ENCODE measurements around the gene DSCAM.

DNA sequence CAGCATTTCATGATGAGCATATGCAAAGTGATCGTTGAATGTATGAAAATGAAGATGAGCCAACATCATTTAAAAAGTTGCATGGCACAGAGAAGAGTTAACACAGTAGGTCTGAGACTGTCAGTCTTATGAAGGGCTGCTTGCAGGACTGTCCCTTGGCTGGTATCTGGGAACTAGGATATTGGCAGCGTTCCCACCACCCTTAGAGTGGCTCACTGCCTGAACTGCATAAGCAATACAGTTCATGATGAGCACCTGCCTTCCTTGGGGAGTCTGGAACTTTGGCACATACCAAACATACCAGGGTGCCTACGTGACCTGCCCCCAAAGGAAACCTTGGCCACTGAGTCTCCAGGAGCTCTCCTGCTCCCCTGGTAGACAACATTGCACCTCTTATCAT is 161.8 kb downstream of the DSCAM start:
- no peak for TF ChIP-seq EZH2 (IDR thresholded peaks at IDR 0.05; ENCODE audit: low read length, missing control alignments)
- TF ChIP-seq, protein P1, sequence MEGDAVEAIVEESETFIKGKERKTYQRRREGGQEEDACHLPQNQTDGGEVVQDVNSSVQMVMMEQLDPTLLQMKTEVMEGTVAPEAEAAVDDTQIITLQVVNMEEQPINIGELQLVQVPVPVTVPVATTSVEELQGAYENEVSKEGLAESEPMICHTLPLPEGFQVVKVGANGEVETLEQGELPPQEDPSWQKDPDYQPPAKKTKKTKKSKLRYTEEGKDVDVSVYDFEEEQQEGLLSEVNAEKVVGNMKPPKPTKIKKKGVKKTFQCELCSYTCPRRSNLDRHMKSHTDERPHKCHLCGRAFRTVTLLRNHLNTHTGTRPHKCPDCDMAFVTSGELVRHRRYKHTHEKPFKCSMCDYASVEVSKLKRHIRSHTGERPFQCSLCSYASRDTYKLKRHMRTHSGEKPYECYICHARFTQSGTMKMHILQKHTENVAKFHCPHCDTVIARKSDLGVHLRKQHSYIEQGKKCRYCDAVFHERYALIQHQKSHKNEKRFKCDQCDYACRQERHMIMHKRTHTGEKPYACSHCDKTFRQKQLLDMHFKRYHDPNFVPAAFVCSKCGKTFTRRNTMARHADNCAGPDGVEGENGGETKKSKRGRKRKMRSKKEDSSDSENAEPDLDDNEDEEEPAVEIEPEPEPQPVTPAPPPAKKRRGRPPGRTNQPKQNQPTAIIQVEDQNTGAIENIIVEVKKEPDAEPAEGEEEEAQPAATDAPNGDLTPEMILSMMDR (conservative IDR thresholded peaks at IDR 0.05 in 1 of 2, IDR thresholded peaks at IDR 0.05 in 1 of 2; ENCODE audit: low read depth in 1 of 2, low read length in 2 of 2), result no peak
